Stimulated activated CD8-positive, alpha-beta memory T cell treated with anti-CD3 and anti-CD28 coated beads, Interleukin-15, amount 100 ng/mL, for 1 hour (primary cell): ENCODE data around the gene LPCAT3.

ENCODE experiments used
- DNase-seq: peaks from one replicate; pipeline ENCODE4 v3.0.0-alpha.2; 2020; ENCODE audit warnings: low read depth

Gene LPCAT3

GRCh38 chr12:6936636-6937480 is 81.4 kb downstream of the LPCAT3 start:
- no peak for DNase-seq

- no peak for DNase-seq
Measured at GRCh38 chr12:6936194-6936635, 82.1 kb downstream of the LPCAT3 start.

- DNase-seq = no peak
Measured at GRCh38 chr12:6935371-6936193, 82.7 kb downstream of the LPCAT3 start.

GRCh38 chr12:6934110-6934509 is 84.2 kb downstream of the LPCAT3 start:
- DNase-seq = no peak

GRCh38 chr12:6932766-6933165 is 85.5 kb downstream of the LPCAT3 start:
- no peak for DNase-seq

GRCh38 chr12:6929466-6930452 is 88.5 kb downstream of the LPCAT3 start:
- no peak for DNase-seq

- no peak for DNase-seq
Measured at GRCh38 chr12:6928703-6929407, 89.4 kb downstream of the LPCAT3 start.

GRCh38 chr12:6928022-6928702 is 90.1 kb downstream of the LPCAT3 start:
- no peak for DNase-seq

- no peak for DNase-seq
Measured at GRCh38 chr12:6927379-6928021, 90.8 kb downstream of the LPCAT3 start, which contains the start of gene ATN1. ATN1 (plus strand) TSS chr12:6927959; CDS start chr12:6934002, 6,043 bp downstream.
